Gastrocnemius medialis (tissue), 4 donors: ENCODE measurements around the gene CHD8. TPM values are rescaled to one million over a fixed set of nuclear protein-coding genes. Genes with fewer than 3 reads are reported as not detected.

Experiments
- ATAC-seq, 2 donors: fragments of 150-250 bp; one replicate each; pipeline ENCODE4 v1.9.1; 2016
- DNase-seq, 2 donors: peaks; one replicate each; pipeline ENCODE4 v3.0.0-alpha.2; 2019
- H3K27ac ChIP-seq, 4 donors: fragments of 200-600 bp; sonication (generic); 1 replicate in 1 of 4; 2 replicates in 3 of 4; pipeline ENCODE4 v1.5.1; 2016 to 2018; ENCODE audit warnings: mild to moderate bottlenecking in 2 of 4, moderate library complexity in 1 of 4
- H3K27me3 ChIP-seq, 3 donors: fragments of 200-600 bp; sonication (generic) in 2 of 3; 1 replicate in 1 of 3; 2 replicates in 2 of 3; pipeline versions ENCODE4 v1.5.1 to v1.6.0; 2016 to 2019; ENCODE audit warnings: mild to moderate bottlenecking in 1 of 3, moderate library complexity in 1 of 3
- H3K36me3 ChIP-seq, 2 donors: fragments of 200-600 bp; sonication (generic) in 1 of 2; one replicate each; pipeline ENCODE4 v1.5.1; 2017 to 2018
- H3K4me1 ChIP-seq, 2 donors: fragments of 200-600 bp; sonication (generic) in 1 of 2; one replicate each; pipeline ENCODE4 v1.5.1; 2016 to 2017; ENCODE audit warnings: mild to moderate bottlenecking in 2 of 2
- H3K4me3 ChIP-seq, 4 donors: fragments of 200-600 bp; sonication (generic) in 3 of 4; 1 replicate in 1 of 4; 2 replicates in 3 of 4; pipeline ENCODE4 v1.5.1; 2016 to 2019; ENCODE audit warnings: mild to moderate bottlenecking in 2 of 4
- H3K9me3 ChIP-seq, 3 donors: fragments of 200-600 bp; sonication (generic) in 2 of 3; 1 replicate in 1 of 3; 2 replicates in 2 of 3; pipeline ENCODE4 v1.5.1; 2016 to 2019
- CTCF ChIP-seq, 5 experiments: fragments of 450-650 bp in 3 of 5; fragments of 200-600 bp in 2 of 5; sonication (generic) in 2 of 5; IDR thresholded peaks in 4 of 5; conservative IDR thresholded peaks in 1 of 5; 1 replicate in 4 of 5; 2 replicates in 1 of 5; pipeline ENCODE4 v1.5.1; 2016 to 2019; ENCODE audit warnings: antibody characterized with exemption in 5 of 5, mild to moderate bottlenecking in 3 of 5, moderate library complexity in 3 of 5
- POLR2A ChIP-seq, 2 donors: fragments of 450-650 bp; IDR thresholded peaks; one replicate each; pipeline ENCODE4 v1.6.1; 2017; ENCODE audit warnings: antibody characterized with exemption in 2 of 2, mild to moderate bottlenecking in 2 of 2, moderate library complexity in 2 of 2
- in situ Hi-C, 4 donors: fragments of 200-750 bp; cut with MboI; loops; one replicate each; pipeline versions ENCODE4 v1.15.0 to v1.8.0; 2017; ENCODE audit warnings: low sequenced_read_pairs in 4 of 4
- intact Hi-C: fragments of 100-400 bp; cut with DNase I; formaldehyde crosslinking; loops from one replicate; pipeline ENCODE4 v1.15.1; 2023; ENCODE audit warnings: low total_unique reads
- total RNA-seq, 4 donors: library from RNA; depleted of rRNA; stranded (reverse); fragments of >200 nt; gene quantifications; one replicate each; pipeline versions ENCODE4 v1.1.0 to v1.2.3, GENCODE V29; 2016

The CHD8 gene
- total RNA-seq, 4 donors from 2014 or later: 23.8 to 49.5 (median 37.6) TPM

GRCh38 chr14:21346532-21347135 lies 109.3 kb downstream of the CHD8 start:
- Histone ChIP-seq H3K27ac (no peak overlapping the region), H3K9me3 (no peaks in the 10 kb centered on the region), H3K27me3 (no peaks in the 10 kb centered on the region), H3K4me3 (no peak overlapping the region), H3K4me1 (no peaks in the 10 kb centered on the region), H3K36me3 (peaks cover 0 to 13% of the 10 kb centered on the region in 2 donors)
- in situ Hi-C loops: no loop called here
- intact Hi-C loops: loop anchor here (10.0 kb wide), 1 partner anchor 1072 kb away; no protein-coding TSS in a partner anchor
- no peak for DNase-seq
- TF ChIP-seq CTCF (IDR thresholded peaks at IDR 0.05 in 4 of 5, conservative IDR thresholded peaks at IDR 0.05 in 1 of 5): no peak
- TF ChIP-seq POLR2A (IDR thresholded peaks at IDR 0.05): no peak
- no peak for ATAC-seq

- Histone ChIP-seq H3K27ac (no peak overlapping the region), H3K4me3 (no peak overlapping the region), H3K4me1 (no peaks in the 10 kb centered on the region), H3K36me3 (no peaks in the 10 kb centered on the region), H3K27me3 (no peaks in the 10 kb centered on the region), H3K9me3 (no peaks in the 10 kb centered on the region)
- TF ChIP-seq CTCF (IDR thresholded peaks at IDR 0.05 in 4 of 5, conservative IDR thresholded peaks at IDR 0.05 in 1 of 5) (no peak), POLR2A (IDR thresholded peaks at IDR 0.05) (no peak)
- intact Hi-C loops: loop anchor here (10.0 kb wide), 1 partner anchor 1068 kb away; no protein-coding TSS in a partner anchor
- no peak for DNase-seq
- no peak for ATAC-seq
- in situ Hi-C loops: no loop called here
Observed at GRCh38 chr14:21343035-21343794, 112.7 kb downstream of the CHD8 start.

Other genes starting within 250 kb of the CHD8 start
- gene HNRNPC, start 186.7 kb downstream of the CHD8 start, total RNA-seq: 100 to 1,000 TPM; 281 to 357 (median 318) TPM
- not detected for gene RPGRIP1, start 176.0 kb downstream of the CHD8 start, total RNA-seq
- 10 to 100 TPM; 27.2 to 33.5 (median 30.8) TPM for gene SUPT16H, start 72.1 kb downstream of the CHD8 start, total RNA-seq
- 10 to 100 TPM in 1 of 4 donors, 1 to 10 TPM in 3; 4.8 to 13.6 (median 8.0) TPM for gene RAB2B, start 20.8 kb upstream of the CHD8 start, total RNA-seq
- 100 to 1,000 TPM in 2 of 4 donors, 10 to 100 TPM in 2; 57.2 to 135 (median 112) TPM for gene TOX4, start 21.1 kb upstream of the CHD8 start, total RNA-seq
- 10 to 100 TPM; 16.5 to 52.4 (median 34.6) TPM for gene METTL3, start 55.2 kb upstream of the CHD8 start, total RNA-seq
- gene SALL2, start 70.2 kb upstream of the CHD8 start, total RNA-seq: 1 to 10 TPM in 3 of 4 donors, under 1 TPM in 1; 0.80 to 2.0 (median 1.1) TPM
- gene OR10G3, start 124.0 kb upstream of the CHD8 start, total RNA-seq: not detected
- not detected for gene OR10G2, start 178.8 kb upstream of the CHD8 start, total RNA-seq
- gene OR4E2, start 197.7 kb upstream of the CHD8 start, total RNA-seq: not detected
- not detected for gene OR4E1, start 217.7 kb upstream of the CHD8 start, total RNA-seq